MCF 10A (cell line): ENCODE data around the gene EME2. TPM values are rescaled to one million over a fixed set of nuclear protein-coding genes. Genes with fewer than 3 reads are reported as not detected.

Source experiments
- BruUV-seq: library from RNA; stranded (reverse); fragments of 400-500 nt; replicated peaks from 2 replicates; lab custom pipeline; 2021; lab: Mats Ljungman, UMichigan
- CTCF ChIA-PET: fragments of 300-600 bp; sonication (Branson Sonifier 250); formaldehyde crosslinking; extraction: SDS; loops from one replicate; lab custom pipeline; 2021; ENCODE audit warnings: antibody characterized with exemption, inconsistent platforms; lab: Yijun Ruan, JAX
- POLR2A ChIA-PET: fragments of 300-600, 350-650 bp; sonication (Branson Sonifier 250); formaldehyde crosslinking; extraction: SDS; loops from one replicate; lab custom pipeline; 2020; ENCODE audit warnings: antibody characterized with exemption, inconsistent platforms; lab: Yijun Ruan, JAX
- DNase-seq: peaks from one replicate; pipeline ENCODE4 v3.0.0-alpha.2; 2018; ENCODE audit not compliant: unreplicated experiment
- H3K27ac Mint-ChIP-seq: one replicate; pipeline ENCODE4 v1.8.0; 2022; ENCODE audit warnings: mild to moderate bottlenecking, low read depth, mixed read lengths; ENCODE audit not compliant: unreplicated experiment
- H3K27me3 Mint-ChIP-seq: one replicate; pipeline ENCODE4 v1.8.0; 2022; ENCODE audit warnings: mixed read lengths; ENCODE audit not compliant: insufficient read depth, unreplicated experiment
- H3K36me3 Mint-ChIP-seq: one replicate; pipeline ENCODE4 v1.8.0; 2022; ENCODE audit warnings: mild to moderate bottlenecking, moderate library complexity, mixed read lengths; ENCODE audit not compliant: insufficient read depth, unreplicated experiment
- H3K4me1 Mint-ChIP-seq: one replicate; pipeline ENCODE4 v1.8.0; 2022; ENCODE audit warnings: mixed read lengths; ENCODE audit not compliant: insufficient read depth, unreplicated experiment
- H3K4me3 Mint-ChIP-seq: one replicate; pipeline ENCODE4 v1.8.0; 2022; ENCODE audit warnings: mild to moderate bottlenecking, moderate library complexity, mixed read lengths; ENCODE audit not compliant: unreplicated experiment
- H3K9me3 Mint-ChIP-seq: one replicate; pipeline ENCODE4 v1.8.0; 2022; ENCODE audit warnings: mixed read lengths; ENCODE audit not compliant: unreplicated experiment
- CTCF ChIP-seq: fragments of 200-600 bp; IDR thresholded peaks from one replicate; pipeline ENCODE4 v1.8.0; 2022; ENCODE audit warnings: antibody characterized with exemption, mild to moderate bottlenecking; ENCODE audit not compliant: unreplicated experiment
- intact Hi-C: fragments of 100-400 bp; cut with micrococcal nuclease; formaldehyde crosslinking; loops from 2 replicates; pipeline ENCODE4 v1.14.1; 2022
- total RNA-seq: library from RNA; stranded (reverse); gene quantifications from 2 replicates; pipeline ENCODE4 v1.2.3, GENCODE V29; 2022

The EME2 gene
- total RNA-seq, 1 experiment from 2014 or later: 20.6 TPM

GRCh38 chr16:1784977-1785845 lies 12.6 kb downstream of the EME2 start:
- intact Hi-C loops: no loop called here
- H3K36me3 Mint-ChIP-seq: peaks cover 33% of the 10 kb centered on the region
- CTCF ChIA-PET: interaction anchor here (1.0 kb wide), 1 partner anchor 99 kb away, joined by 3 read pairs; no protein-coding TSS in a partner anchor
- POLR2A ChIA-PET: interaction anchor here (0.6 kb wide), 1 partner anchor 117 kb away, joined by 3 read pairs; no protein-coding TSS in a partner anchor
- H3K9me3 Mint-ChIP-seq: no peaks in the 10 kb centered on the region
- no peak overlapping the region for H3K27ac Mint-ChIP-seq
- no peaks in the 10 kb centered on the region for H3K27me3 Mint-ChIP-seq
- BruUV-seq: no TSS peak
- no peak for TF ChIP-seq CTCF
- peak overlapping the region; percentile 64 for H3K4me3 Mint-ChIP-seq
- H3K4me1 Mint-ChIP-seq: peaks cover 9% of the 10 kb centered on the region
- DNase-seq: no peak

GRCh38 chr16:1785846-1786170 lies 13.2 kb downstream of the EME2 start:
- no TSS peak for BruUV-seq
- no peak overlapping the region for H3K4me3 Mint-ChIP-seq
- intact Hi-C loops: no loop called here
- no peak for TF ChIP-seq CTCF
- H3K4me1 Mint-ChIP-seq: peaks cover 9% of the 10 kb centered on the region
- H3K27me3 Mint-ChIP-seq: no peaks in the 10 kb centered on the region
- no peak for DNase-seq
- H3K9me3 Mint-ChIP-seq: no peaks in the 10 kb centered on the region
- POLR2A ChIA-PET: interaction anchor here (0.6 kb wide), 1 partner anchor 75 kb away, joined by 3 read pairs; no protein-coding TSS in a partner anchor
- no peak overlapping the region for H3K27ac Mint-ChIP-seq
- H3K36me3 Mint-ChIP-seq: peaks cover 30% of the 10 kb centered on the region
- CTCF ChIA-PET: interaction anchor here (0.6 kb wide), 1 partner anchor 436 kb away, joined by 3 read pairs; no protein-coding TSS in a partner anchor

GRCh38 chr16:1786242-1787055 lies 13.8 kb downstream of the EME2 start:
- intact Hi-C loops: no loop called here
- no peak for TF ChIP-seq CTCF
- no peaks in the 10 kb centered on the region for H3K27me3 Mint-ChIP-seq
- CTCF ChIA-PET: interaction anchor here (0.6 kb wide), 1 partner anchor 436 kb away, joined by 3 read pairs; no protein-coding TSS in a partner anchor
- no peaks in the 10 kb centered on the region for H3K9me3 Mint-ChIP-seq
- no peak overlapping the region for H3K4me3 Mint-ChIP-seq
- no TSS peak for BruUV-seq
- H3K36me3 Mint-ChIP-seq: peaks cover 25% of the 10 kb centered on the region
- POLR2A ChIA-PET: interaction anchor here (0.6 kb wide), 1 partner anchor 76 kb away, joined by 3 read pairs; no protein-coding TSS in a partner anchor
- H3K27ac Mint-ChIP-seq: no peak overlapping the region
- peaks cover 5% of the 10 kb centered on the region for H3K4me1 Mint-ChIP-seq
- DNase-seq: no peak

DNA sequence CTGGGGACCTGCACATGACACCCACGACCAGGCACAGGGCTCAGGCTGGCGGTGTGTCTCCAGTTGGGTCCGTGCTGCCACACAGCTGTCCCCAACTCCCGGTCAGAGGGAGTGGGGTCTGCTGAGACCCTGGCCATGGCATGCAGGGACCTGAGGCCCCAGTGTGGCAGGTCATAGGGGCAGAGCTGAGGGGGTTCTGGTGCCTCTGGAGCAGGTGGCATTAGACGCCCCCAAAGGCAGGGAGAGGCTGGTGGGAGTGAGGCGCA lies 14.4 kb downstream of the EME2 start:
- DNase-seq: no peak
- CTCF ChIA-PET: no interaction called here

More for the DNA sequence above, 14.4 kb downstream of the EME2 start:
- Mint-ChIP-seq H3K27ac (no peak overlapping the region), H3K9me3 (no peaks in the 10 kb centered on the region), H3K36me3 (peaks cover 23% of the 10 kb centered on the region), H3K4me3 (no peak overlapping the region), H3K27me3 (no peaks in the 10 kb centered on the region), H3K4me1 (peaks cover 5% of the 10 kb centered on the region)
- no peak for TF ChIP-seq CTCF
- POLR2A ChIA-PET: no interaction called here
- intact Hi-C loops: no loop called here
- no TSS peak for BruUV-seq
